Lower lobe of right lung (tissue), 2 donors: ENCODE results near the gene DPH6. TPM values are rescaled to one million over a fixed set of nuclear protein-coding genes. Genes with fewer than 3 reads are reported as not detected.

ENCODE experiments used
- ATAC-seq, 2 donors: fragments of 200-7000 bp; cut with Tn5 transposase; one replicate each; pipeline ENCODE4 v1.9.1; 2020 to 2022; ENCODE audit warnings: mild to moderate bottlenecking in 2 of 2, moderate library complexity in 2 of 2
- DNase-seq: peaks from one replicate; pipeline ENCODE4 v3.0.0-alpha.2; 2020
- H3K27ac ChIP-seq: fragments of 200-600 bp; one replicate; pipeline ENCODE4 v1.8.0; 2022
- H3K27me3 ChIP-seq: fragments of 200-600 bp; one replicate; pipeline ENCODE4 v1.8.0; 2022; ENCODE audit warnings: low read depth
- H3K36me3 ChIP-seq: fragments of 200-600 bp; one replicate; pipeline ENCODE4 v1.8.0; 2022; ENCODE audit warnings: mild to moderate bottlenecking
- H3K4me1 ChIP-seq: fragments of 200-600 bp; one replicate; pipeline ENCODE4 v1.8.0; 2022
- H3K4me3 ChIP-seq: fragments of 200-600 bp; one replicate; pipeline ENCODE4 v1.8.0; 2022; ENCODE audit warnings: mild to moderate bottlenecking
- H3K9me3 ChIP-seq: fragments of 200-600 bp; one replicate; pipeline ENCODE4 v1.8.0; 2022
- CTCF ChIP-seq: fragments of 200-600 bp; IDR thresholded peaks from one replicate; pipeline ENCODE4 v1.8.0; 2022; ENCODE audit warnings: antibody characterized with exemption, mild to moderate bottlenecking
- intact Hi-C: fragments of 100-400 bp; cut with DNase I; formaldehyde crosslinking; loops from one replicate; pipeline ENCODE4 v1.11.0; 2022
- total RNA-seq: library from RNA; stranded (reverse); fragmentation: NEBNext Ultra II Directional; extraction: Animal tissue kit (Norgen Biotek cat#: 25700); gene quantifications from one replicate; pipeline ENCODE4 v1.2.1, GENCODE V29; 2021
- donor health status: DM: no; HTN: yes; CAD: no; lungs with severe emphysema.

Gene DPH6
- total RNA-seq, 1 donor from 2014 or later, result 9.2 TPM

GRCh38 chr15:35479423-35479822, 66.5 kb downstream of the DPH6 start:
- Histone ChIP-seq H3K27me3 (no peaks in the 10 kb centered on the region), H3K27ac (no peak overlapping the region), H3K36me3 (no peaks in the 10 kb centered on the region), H3K4me1 (no peaks in the 10 kb centered on the region), H3K4me3 (no peak overlapping the region), H3K9me3 (no peaks in the 10 kb centered on the region)
- DNase-seq (no peak), ATAC-seq (no peak)
- intact Hi-C loops, result no loop called here
- no peak for TF ChIP-seq CTCF

GRCh38 chr15:35477312-35478262, 68.4 kb downstream of the DPH6 start:
- TF ChIP-seq CTCF, result no peak
- DNase-seq, result no peak
- H3K4me3 ChIP-seq, result no peak overlapping the region
- no peaks in the 10 kb centered on the region for H3K27me3 ChIP-seq
- no peaks in the 10 kb centered on the region for H3K9me3 ChIP-seq
- no peak overlapping the region for H3K27ac ChIP-seq
- no peaks in the 10 kb centered on the region for H3K4me1 ChIP-seq
- no peaks in the 10 kb centered on the region for H3K36me3 ChIP-seq
- intact Hi-C loops, result no loop called here
- no peak for ATAC-seq

GRCh38 chr15:35471024-35471423, 74.9 kb downstream of the DPH6 start:
- intact Hi-C loops, result no loop called here
- TF ChIP-seq CTCF, result no peak
- ATAC-seq (no peak), DNase-seq (no peak)
- Histone ChIP-seq H3K27ac (no peak overlapping the region), H3K36me3 (no peaks in the 10 kb centered on the region), H3K9me3 (no peaks in the 10 kb centered on the region), H3K4me3 (no peak overlapping the region), H3K27me3 (no peaks in the 10 kb centered on the region), H3K4me1 (no peaks in the 10 kb centered on the region)

GRCh38 chr15:35470441-35470840, 75.5 kb downstream of the DPH6 start:
- Histone ChIP-seq H3K4me1 (no peaks in the 10 kb centered on the region), H3K36me3 (no peaks in the 10 kb centered on the region), H3K9me3 (no peaks in the 10 kb centered on the region), H3K27me3 (no peaks in the 10 kb centered on the region), H3K27ac (no peak overlapping the region), H3K4me3 (no peak overlapping the region)
- DNase-seq (no peak), ATAC-seq (no peak)
- intact Hi-C loops, result no loop called here
- no peak for TF ChIP-seq CTCF

GRCh38 chr15:35466476-35466875, 79.5 kb downstream of the DPH6 start:
- H3K4me1 ChIP-seq, result no peaks in the 10 kb centered on the region
- no peaks in the 10 kb centered on the region for H3K27me3 ChIP-seq
- no peak for DNase-seq
- ATAC-seq, result no peak
- no peaks in the 10 kb centered on the region for H3K9me3 ChIP-seq
- H3K27ac ChIP-seq, result no peak overlapping the region
- no peaks in the 10 kb centered on the region for H3K36me3 ChIP-seq
- TF ChIP-seq CTCF, result no peak
- intact Hi-C loops, result no loop called here
- H3K4me3 ChIP-seq, result no peak overlapping the region
